ENCODE results near the gene WT1. TPM values are rescaled to one million over a fixed set of nuclear protein-coding genes. Genes with fewer than 3 reads are reported as not detected.

WT1 gene
- total and polyA plus RNA-seq, 2 of the 8 experiments (the other 6 are each of a cell fraction or from before 2014, with no cell fraction given), result 0.05 to 0.17 TPM

- Histone ChIP-seq H3K18ac (ENCODE audit: extremely low read depth, low read length) (no peak overlapping the region), H2BK20ac (ENCODE audit: low read length) (no peak overlapping the region), H4K8ac (ENCODE audit: extremely low read depth, insufficient read depth, low read length) (no peak overlapping the region), H2BK120ac (replicated peaks; ENCODE audit: low read depth, low read length) (no peak overlapping the region), H3K9ac (replicated peaks in 1 of 4; ENCODE audit: extremely low read depth in 1 of 4, low read depth in 3 of 4, low read length in 3 of 4) (no peak overlapping the region), H3K27ac (ENCODE audit: low read depth, low read length) (no peak overlapping the region), H4K5ac (ENCODE audit: insufficient read length, low read depth, low read length) (no peak overlapping the region), H2AFZ (ENCODE audit: low read length) (no peak overlapping the region), H3K4me2 (ENCODE audit: insufficient read depth in 1 of 2, low read depth in 2 of 2, low read length in 2 of 2) (no peak overlapping the region), H3K4me1 (replicated peaks in 1 of 4; ENCODE audit: control insufficient read depth in 3 of 4, insufficient read depth in 4 of 4, low read length in 3 of 4) (peaks cover 0 to 2% (median 0%) of the 10 kb centered on the region in 4 experiments; a peak in 1 of 7 replicates), H3K23ac (ENCODE audit: insufficient read length) (no peak overlapping the region), H3K23me2 (ENCODE audit: low read depth, low read length) (no peaks in the 10 kb centered on the region), H3K27me3 (replicated peaks in 1 of 4; ENCODE audit: control insufficient read depth in 3 of 4, extremely low read depth in 1 of 4, insufficient read depth in 3 of 4, low read length in 3 of 4) (peaks cover 0 to 3% (median 0%) of the 10 kb centered on the region in 4 experiments; a peak in 2 of 7 replicates), H3K4ac (replicated peaks; ENCODE audit: insufficient read length, low read depth, low read length) (no peak overlapping the region), H3K9me3 (ENCODE audit: insufficient read depth in 2 of 2, low read depth in 1 of 2, low read length in 1 of 2) (no peaks in the 10 kb centered on the region), H4K91ac (replicated peaks; ENCODE audit: insufficient read length, low read length) (no peak overlapping the region), H2AK5ac (ENCODE audit: low read depth, low read length) (no peak overlapping the region), H2BK15ac (ENCODE audit: low read length) (no peak overlapping the region), H3K14ac (ENCODE audit: insufficient read length) (no peak overlapping the region), H3K79me2 (ENCODE audit: control insufficient read depth in 1 of 2, insufficient read depth in 2 of 2, low read length in 2 of 2) (no peaks in the 10 kb centered on the region), H3K79me1 (ENCODE audit: low read depth, low read length) (no peaks in the 10 kb centered on the region), H2BK12ac (ENCODE audit: low read depth, low read length) (no peak overlapping the region), H3K4me3 (ENCODE audit: extremely low read depth in 1 of 4, insufficient read depth in 2 of 4, low read depth in 3 of 4, low read length in 4 of 4) (no peak overlapping the region), H2BK5ac (ENCODE audit: low read depth, low read length) (no peak overlapping the region), H3K36me3 (ENCODE audit: control insufficient read depth in 2 of 4, insufficient read depth in 4 of 4, low read length in 3 of 4) (no peaks in the 10 kb centered on the region), H3K56ac (replicated peaks; ENCODE audit: insufficient read length, low read depth, low read length) (no peak overlapping the region), H4K20me1 (replicated peaks in 1 of 2; ENCODE audit: control insufficient read depth in 1 of 2, insufficient read depth in 2 of 2, low read length in 2 of 2) (no peaks in the 10 kb centered on the region)
- WGBS, 2 experiments (ENCODE audit: extremely low coverage in 1 of 2, insufficient coverage in 1 of 2, insufficient read length in 1 of 2, insufficient replicate concordance in 2 of 2, low coverage in 1 of 2, low lambda C conversion rate in 2 of 2, missing lambda C conversion rate in 1 of 2), result 90% methylated on average over 4 of the region's 4 CpGs; no CpG with 5 or more reads in 1 of the 2 experiments
- ChIA-PET CTCF (ENCODE audit: partially characterized antibody) (interaction anchor here (1.0 to 1.4 kb wide), 4 partner anchors 12 to 76 kb away, joined by 3 read pairs; no protein-coding TSS in a partner anchor), POLR2A (ENCODE audit: partially characterized antibody) (no interaction called here)
- FAIRE-seq, result no peak
- DNase-seq (ENCODE audit: low read depth in 1 of 2, low spot score in 2 of 2), result no peak
- TF ChIP-seq RBBP5 (IDR thresholded peaks at IDR 0.05; ENCODE audit: borderline replicate concordance, low read depth, low read length) (no peak), ATF2 (IDR thresholded peaks at IDR 0.05; ENCODE audit: low read length) (no peak), BACH1 (IDR thresholded peaks at IDR 0.05; ENCODE audit: low read length) (no peak), POU5F1 (IDR thresholded peaks at IDR 0.05; ENCODE audit: low read depth, low read length) (no peak), SIRT6 (IDR thresholded peaks at IDR 0.05; ENCODE audit: low read length) (no peak), BRCA1 (IDR thresholded peaks at IDR 0.05; ENCODE audit: low read depth, low read length) (no peak), JUND (IDR thresholded peaks at IDR 0.05; ENCODE audit: low read length) (no peak), SIX5 (IDR thresholded peaks at IDR 0.05; ENCODE audit: low read depth, low read length) (no peak), SAP30 (IDR thresholded peaks at IDR 0.05; ENCODE audit: insufficient read depth, insufficient replicate concordance, low read length) (no peak)
These were observed 47.0 kb downstream of the WT1 start for GRCh38 chr11:32388365-32388764.

Data from H1 (cell line).